Measurements from ENCODE around the gene ATP2A3. TPM values are rescaled to one million over a fixed set of nuclear protein-coding genes. Genes with fewer than 3 reads are reported as not detected.
"Not testable (repeated sequence)": the region's sequence is repeated elsewhere in the genome, so short reads cannot be mapped to it uniquely, and the experiment has no call there.

Gene ATP2A3
- total RNA-seq, 1 donor from 2014 or later: 20.9 TPM

DNA sequence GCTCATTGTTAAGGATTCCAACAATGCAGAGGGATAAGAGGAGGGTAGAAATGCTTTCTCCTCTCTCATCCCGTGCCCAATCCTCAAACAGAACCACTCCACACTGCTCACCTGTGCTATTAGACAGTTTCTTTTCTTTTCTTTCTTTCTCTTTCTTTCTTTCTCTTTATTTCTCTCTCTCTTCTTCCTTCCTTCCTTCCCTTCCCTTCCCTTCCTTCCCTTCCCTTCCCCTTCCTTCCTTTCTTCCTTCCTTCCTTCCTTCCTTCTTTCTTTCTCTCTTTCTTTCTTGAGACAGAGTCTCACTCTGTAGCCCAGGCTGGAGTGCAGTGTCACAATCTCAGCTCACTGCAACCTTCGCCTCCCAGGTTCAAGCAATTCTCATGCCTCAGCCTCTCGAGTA lies 27.5 kb upstream of the ATP2A3 start:
- DNase-seq (ENCODE audit: low spot score): not testable (repeated sequence)

DNA sequence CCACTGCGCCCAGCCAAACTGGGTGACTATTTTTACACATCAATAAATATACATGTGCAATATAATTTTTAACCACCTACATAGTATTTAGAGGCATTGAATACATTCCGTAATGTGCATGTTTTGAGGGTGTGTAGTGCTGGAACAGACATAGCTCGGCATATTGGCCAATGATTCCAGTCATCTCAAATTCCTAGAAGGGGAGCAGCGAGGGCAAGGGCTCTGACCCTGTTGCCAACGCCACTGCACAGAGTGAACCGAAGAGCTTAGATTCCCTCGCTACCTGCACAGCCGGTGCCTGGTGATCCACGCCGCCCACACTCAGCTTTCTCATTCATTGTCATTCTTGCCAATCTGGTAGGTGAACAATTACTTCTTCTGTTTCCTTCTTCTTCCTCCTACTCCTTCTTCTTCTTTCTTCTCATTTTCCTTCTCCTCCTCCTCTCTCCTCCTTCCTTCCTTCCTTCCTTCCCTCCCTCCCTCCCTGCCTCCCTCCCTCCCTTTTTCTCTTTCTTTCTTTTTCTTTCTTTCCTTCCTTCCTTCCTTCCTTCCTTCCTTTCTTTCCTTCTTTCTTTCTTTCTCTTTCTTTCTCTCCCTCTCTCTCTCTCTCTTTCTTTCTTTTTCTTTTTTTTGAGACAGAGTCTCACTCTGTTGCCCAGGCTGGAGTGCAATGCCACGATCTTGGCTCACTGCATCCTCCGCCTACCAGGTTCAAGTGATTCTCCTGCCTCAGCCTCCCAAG lies 26.3 kb upstream of the ATP2A3 start:
- no peak for DNase-seq (ENCODE audit: low spot score)

DNA sequence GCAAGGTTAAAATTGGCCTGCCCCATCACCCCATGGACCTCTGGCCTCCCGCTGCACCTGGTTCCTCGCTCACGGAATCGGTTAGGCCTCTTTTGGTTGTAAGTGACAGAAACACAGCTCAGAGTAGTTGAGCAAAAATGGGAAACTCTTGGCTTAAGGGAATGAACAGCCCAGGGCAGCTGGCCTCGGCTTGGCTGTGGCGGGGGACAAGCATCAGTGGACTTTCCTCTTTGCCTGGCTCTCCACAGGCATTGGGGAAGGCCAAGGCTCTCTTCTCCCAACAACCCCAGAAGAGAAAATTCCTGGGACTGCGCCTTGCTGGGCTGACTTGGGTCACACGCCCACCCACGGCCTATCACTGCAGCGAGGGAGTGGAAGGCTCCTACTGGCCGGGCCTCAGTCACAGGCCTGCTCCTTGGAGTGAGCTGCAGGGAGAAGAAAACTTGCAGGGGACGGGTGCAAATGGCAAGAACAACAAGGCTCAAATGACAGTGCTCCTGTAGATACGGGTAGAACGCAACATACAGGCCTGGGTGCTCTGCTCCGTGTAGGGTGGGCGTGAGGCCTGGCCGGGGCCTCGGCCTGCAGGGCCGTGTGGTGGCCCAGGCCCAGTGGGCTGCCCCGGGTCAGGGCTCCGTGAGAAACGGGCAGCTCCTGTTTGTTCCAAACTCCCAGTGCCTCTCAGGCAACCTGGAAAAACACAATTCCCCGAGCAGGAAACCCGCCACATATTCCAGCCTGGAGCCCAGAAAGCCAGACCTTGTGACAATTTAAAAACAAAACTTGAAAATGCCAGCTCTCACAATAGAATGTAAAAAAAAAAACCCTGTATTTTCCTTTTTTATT lies 25.0 kb upstream of the ATP2A3 start:
- DNase-seq (ENCODE audit: low spot score): peak; percentile 22

DNA sequence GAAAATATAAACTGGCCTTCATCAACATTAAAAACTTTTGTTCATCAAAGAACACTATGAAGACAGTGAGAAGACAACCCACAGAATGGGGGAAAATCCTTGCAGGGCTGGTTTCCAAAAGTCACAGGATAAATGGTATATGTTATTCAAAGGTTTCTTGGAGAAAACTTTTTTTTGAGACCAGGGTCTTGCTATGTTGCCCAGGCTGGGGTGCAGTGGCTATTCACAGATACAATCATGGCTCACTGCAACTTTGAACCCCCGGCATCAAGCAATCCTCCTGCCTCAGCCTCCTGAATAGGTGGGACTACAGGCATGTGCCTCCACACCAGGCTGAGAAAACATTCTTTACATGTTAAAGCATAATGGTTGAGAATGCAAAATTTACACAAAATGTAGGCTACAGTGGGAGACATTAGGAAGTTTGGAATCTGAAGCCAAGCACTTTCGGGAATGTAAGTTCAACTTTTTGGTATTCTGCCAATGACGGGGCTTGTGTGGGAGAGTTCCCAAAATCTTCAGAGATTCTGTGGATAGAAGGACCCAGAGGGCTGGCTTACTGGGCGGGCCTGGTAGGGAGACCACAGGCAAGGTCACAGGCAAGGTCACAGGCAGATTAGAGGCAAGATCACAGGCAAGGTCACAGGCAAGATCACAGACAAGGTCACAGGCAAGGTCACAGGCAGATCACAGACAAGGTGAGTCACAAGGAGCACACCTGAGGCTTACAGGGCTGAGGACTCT lies 24.2 kb upstream of the ATP2A3 start:
- no peak for DNase-seq (ENCODE audit: low spot score)

DNA sequence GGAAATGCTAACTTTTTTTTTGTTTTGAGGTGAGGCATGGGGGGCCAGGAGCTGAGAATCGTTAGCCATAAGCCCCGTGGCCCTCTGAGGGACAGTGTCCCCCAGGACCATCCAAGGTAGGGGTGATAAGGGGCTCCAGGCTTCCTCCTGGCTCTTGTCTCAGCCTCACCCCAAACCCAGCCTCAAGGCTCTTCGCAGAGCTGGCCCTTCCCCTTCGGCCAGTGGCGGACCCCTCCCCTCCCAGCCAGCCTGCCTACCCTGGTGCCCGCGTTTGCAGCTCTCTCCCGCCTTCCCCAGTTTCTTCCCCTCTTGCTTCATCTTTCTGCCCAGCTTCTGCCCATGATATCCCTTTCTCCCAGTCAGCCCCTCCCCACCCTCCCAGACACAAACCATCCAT lies 22.7 kb upstream of the ATP2A3 start:
- DNase-seq (ENCODE audit: low spot score): no peak

DNA sequence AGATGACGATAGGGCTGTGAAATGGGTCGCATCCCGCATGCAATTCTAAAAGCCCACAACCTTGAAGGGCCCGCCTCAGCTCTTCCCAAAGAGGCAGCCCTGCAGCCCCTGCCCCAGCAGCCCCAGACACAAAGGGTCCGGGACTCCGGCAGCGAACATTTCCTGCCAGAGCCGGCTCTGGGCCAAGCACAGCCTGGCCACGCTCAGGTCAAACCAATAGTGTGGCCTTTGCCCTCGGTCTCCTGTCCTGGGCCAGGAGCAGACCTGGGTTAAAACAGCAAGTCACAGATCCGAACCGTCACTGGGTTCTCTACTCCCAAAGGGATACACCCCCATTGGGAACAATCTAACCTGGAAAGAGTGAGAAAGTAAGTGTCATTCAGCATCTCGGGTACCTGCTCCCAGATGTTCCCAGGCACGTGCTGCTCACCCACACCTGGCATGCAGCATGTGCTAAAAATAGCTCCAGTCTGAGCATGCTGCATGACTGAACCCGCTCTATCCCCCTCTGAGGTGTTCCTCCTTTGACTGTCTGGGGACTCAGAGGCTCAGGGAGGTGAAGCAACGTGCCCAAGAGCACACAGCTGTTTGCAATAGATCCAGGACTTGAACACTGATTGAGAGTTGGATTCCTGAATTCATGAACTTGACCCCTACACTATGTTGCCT lies 22.2 kb upstream of the ATP2A3 start:
- DNase-seq (ENCODE audit: low spot score): no peak

DNA sequence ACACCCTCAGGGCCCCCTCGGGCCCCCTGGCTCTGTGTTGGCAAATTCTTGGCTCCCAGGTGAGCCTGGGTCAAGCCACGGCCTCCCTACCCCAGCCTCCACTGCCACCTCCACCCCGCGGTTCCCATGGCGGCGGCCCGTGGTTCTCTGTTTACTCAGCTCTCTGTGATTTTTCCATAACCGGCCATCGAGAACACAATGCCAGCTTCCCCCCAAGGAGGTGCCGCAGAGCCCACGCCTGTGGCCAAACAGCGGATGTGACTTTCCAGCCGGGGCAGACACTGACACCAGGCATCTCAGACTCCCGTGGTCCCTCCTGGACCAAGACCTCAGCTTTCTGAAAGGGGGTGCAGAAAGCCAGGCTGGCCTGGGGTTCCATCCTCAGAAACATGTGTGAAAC lies 21.6 kb upstream of the ATP2A3 start:
- no peak for DNase-seq (ENCODE audit: low spot score)

DNA sequence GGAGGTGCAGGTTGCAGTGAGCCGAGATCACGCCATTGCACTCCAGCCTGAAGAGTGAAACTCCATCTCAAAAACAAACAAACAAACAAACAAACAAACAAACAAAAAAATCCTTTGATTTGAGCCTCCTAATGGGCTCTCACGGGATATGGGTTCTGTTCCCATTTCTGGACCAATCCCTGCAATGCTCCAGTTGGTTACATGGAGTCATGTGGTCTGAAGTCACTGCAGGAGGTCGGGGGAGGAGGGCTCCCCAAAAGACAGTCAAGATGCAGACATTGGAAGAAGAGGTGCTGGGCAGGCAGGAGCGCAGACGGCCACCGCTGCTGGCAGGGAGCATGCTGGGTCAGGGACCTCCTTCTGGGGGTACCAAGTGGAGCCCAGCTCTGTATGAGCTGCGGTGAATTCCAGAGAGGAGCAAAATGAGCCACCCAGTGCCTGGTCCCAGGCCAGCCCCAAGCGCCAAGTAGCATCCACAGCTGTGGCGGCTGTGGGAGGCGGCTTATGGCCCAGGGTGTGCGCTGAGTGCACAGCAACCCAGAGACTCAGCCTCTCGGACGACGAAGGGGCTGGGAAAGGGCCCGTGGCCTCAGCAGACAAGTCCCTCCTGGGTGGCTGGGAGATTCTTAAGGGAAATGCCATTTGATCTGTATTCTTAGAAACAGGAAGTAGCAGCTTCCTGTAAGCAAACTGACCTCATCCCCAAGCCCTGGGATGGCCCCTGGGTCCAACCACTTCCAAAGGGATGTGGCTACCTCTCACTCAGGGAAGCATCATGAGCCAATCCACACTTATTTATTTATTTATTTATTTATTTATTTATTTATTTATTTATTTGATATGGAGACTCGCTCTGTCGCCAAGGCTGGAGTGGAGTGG lies 19.6 kb upstream of the ATP2A3 start:
- no peak for DNase-seq (ENCODE audit: low spot score)

DNA sequence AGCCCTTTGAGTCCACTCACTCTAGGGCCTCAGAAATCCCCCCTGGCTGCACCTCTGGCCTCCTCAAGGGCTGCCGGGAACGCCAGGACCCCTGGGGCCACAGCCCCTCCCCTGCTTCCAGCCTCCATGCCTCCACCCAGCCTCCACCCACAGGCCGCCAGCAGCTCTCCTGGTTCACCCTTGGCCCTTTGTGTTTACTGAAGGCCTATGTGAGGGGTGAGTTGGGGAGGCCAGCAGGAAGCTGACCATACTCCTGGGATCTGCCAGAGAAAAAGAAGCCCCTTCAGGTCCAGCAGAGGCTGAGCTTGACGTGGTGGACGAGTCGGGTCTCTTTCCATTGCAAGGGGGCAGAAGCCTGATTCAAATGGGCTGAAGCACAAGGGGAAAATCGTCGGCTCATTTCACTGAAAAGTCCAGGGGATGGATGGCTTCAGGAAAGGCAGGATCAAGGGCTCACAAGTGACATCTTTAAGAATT lies 18.3 kb upstream of the ATP2A3 start:
- no peak for DNase-seq (ENCODE audit: low spot score)

DNA sequence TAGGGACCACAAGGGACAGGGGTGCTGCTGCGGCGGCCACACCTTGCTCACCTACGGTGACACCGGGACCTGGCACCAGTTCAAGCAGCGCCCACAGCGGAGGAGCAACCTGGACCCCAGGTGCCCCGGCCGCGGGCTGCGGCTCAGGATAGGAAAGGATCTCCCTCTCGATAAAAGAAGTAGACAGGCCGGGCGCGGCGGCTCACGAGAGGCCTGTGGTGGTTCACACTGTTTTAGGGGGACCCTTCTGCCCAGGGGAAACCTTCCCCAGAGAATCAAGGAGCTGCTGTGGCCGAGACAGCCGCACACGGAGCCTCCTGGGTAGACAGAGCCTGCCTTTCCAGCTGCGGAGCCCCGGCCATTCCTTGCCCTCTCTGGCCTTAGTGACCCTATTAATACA lies 17.9 kb upstream of the ATP2A3 start:
- no peak for DNase-seq (ENCODE audit: low spot score)

DNA sequence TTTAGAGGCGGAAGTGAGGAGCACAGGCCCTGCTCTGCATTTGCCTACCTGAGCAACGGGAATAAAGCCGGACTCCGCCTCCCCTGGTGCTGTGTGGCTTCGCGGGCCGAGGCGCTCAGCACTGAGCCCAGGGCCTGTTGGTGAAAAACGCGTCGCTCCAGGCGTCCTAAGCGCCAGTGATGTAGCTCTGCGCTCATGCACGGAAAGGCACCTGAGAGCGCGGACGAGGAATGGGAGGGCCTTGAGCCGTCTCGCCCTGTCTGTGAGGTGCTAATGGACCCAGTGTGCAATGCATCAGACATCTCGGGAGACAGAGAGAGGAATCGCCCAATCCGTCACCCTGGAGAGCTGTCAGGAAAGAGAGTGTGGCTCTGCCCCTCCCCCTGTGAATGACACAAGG lies 17.2 kb upstream of the ATP2A3 start:
- no peak for DNase-seq (ENCODE audit: low spot score)

DNA sequence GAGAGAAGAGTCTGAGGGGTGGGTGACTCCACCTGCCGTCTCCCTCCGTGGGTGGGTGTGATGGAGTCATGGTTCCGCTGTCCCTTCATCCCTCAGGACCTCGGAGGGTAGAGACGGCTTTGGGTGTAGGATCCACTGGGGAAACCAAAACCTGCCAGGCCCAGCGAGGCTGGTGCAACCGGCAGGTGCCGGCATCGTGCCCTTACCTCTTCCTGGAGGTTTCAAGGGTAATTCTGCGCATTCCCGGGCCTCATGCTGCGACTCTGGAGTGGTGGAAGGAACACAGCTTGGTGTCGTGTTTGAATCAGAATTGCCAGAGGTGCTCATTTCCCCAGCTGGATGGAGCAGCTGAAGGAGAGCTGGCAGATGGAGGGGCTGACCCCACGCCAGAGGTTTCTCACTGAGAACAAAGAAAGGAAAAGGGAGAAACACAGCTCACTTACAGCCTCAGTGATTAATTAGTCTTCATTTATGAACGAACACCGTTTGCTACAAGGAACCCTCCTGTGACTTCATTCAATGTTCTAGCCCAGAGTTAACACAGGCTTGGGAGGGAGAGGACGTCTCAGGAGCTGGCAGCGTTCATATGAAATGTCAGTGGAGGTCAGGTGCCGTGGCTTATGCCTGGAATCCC lies 16.3 kb upstream of the ATP2A3 start:
- DNase-seq (ENCODE audit: low spot score): no peak

DNA sequence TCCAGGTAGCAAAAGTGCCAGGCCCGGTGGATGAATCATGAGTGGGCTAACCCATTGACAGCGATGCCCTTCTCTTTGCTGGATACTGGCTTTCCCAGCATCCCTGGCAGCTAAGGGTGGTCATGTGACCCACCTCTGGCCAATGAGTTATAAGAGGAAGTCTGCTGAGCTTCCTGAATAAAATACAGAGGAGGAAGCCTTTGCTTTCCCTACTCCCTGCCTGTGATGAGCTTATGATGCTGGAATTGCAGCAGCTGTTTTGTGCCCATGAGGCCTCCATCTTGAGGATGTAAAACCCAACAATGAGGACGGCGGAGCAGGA lies 15.0 kb upstream of the ATP2A3 start:
- DNase-seq (ENCODE audit: low spot score): no peak

DNA sequence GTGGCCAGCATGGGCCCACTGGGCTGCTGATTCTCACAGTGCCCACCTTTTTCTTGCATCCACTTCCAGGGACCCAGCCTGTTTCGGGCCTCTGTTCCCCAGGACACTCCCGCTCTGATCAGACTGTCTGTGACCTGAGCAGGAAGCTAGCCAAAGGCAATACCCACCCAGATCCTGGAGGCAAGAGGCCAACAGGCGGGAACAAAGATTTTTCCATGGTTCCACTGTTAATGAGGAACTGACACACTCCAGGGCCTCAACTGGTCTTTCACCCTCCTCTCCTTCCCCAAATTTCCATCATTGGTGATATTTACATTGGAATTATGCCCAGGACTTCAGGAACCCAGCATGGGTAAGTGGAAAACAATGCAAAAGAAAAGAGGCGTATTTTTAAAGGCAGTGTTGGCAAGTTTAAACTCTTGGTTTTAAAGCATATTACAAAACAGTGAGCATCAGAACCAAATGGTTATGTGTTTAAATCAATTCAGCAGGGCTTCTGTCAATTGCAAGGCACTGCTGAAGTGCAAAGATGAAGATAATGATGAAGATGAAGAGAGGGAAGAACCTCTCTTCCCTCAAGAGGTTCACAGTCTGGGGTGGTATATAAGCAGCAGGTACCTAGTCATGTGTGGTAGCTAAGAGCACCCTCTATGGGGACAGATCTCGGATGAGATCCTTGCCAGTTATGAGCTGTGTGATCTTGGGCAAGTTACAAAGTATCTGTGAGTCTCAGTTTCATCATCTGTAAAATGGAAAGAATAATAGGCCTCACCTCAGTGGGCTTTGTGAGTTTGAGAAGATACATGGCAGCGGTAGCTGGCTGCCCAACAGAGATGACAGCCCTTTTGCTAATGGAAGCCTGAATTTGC lies 14.4 kb upstream of the ATP2A3 start:
- peak; percentile 21 for DNase-seq (ENCODE audit: low spot score)

DNA sequence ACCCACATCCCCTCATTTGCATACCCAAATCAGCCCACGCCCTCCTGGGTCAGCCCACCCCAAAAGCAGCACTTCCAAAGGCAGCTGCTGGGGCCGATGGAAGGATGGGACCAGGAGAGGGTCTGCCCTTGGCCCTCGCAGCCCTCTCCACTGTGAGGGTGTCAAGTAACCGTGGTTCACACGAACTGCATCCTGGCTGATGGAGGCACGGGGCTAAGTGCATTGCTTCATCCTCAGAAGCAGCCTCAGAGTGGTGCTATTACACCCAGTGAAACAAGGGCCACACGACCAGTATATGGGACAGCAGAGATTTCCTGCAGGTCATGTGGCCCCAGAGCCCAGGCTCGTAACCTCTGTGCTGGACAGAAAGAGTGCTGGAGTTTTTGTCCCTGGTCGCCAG lies 13.2 kb upstream of the ATP2A3 start:
- no peak for DNase-seq (ENCODE audit: low spot score)

DNA sequence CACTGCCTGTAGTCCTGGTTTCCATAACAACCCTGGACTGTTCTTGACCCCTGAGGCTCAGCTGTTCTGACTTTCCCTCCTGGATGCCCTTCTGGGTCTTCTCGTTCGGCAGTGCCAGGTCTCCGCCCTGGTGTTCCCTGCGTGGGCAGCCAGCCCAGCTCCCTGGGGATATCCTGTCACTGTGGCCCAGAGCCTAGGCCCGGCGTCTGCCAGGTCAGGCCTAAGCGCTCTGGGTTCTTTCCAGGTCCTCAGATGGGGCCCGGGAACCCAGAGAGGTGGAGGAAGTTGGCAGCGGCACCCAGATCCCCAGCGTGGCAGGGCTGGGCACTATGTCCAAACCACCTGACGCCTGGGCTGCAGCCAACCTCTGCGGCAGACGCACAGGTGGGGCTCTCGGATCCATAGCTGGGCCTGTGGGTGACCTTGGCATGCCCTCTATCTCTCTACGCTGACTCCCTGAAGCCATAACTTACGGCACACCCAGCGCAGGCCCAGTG lies 12.5 kb upstream of the ATP2A3 start:
- no peak for DNase-seq (ENCODE audit: low spot score)

DNA sequence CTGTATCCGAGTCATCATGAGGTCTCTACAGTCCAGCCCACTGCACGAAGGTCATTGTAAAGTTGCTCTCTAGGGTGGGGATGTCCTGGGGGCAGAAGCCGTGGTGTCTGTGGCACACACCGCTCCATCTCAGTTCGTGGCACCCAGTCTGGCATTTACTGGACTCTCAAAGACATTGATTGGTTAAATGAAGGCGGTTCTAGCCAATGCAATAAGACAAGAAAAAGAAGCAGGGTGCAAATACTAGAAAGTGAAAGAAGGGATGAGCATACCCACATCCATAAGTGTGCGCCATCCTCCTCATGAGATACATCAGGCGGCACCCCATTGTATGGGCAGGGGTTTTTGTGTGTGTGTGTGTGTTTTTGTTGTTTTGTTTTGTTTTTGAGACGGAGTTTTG lies 10.7 kb upstream of the ATP2A3 start:
- DNase-seq (ENCODE audit: low spot score): no peak

DNA sequence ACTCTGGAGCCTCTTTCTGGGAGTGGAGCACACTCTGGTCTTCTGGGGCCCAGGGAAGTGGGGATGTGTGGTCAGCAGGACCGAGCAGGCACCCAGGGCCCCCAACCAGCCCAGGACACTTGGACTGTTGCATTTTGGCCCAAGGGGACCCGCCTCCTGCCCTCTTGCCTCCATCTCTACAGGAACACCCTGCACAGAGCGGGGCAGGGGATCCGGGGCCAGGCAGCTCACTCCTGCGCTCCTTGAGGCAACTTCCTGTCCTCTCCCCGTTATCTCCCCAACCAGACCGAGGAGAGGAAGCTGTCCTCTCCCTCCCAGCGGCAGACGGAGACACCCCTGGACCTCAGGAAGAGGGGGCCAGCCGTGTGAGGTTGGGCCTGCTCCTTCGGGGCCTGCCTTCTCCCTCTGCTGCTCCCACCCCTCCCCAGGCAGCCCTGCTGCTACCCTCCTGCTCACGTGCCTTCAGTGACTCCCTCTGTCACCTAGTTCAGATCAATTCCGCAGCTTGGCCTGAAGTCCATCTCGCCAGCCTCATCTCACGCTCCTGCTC lies 10.0 kb upstream of the ATP2A3 start:
- DNase-seq (ENCODE audit: low spot score): no peak

All from umbilical cord (tissue), 2 donors.